SK-N-SH (cell line): ENCODE measurements around the gene PTMS. TPM values are rescaled to one million over a fixed set of nuclear protein-coding genes. Genes with fewer than 3 reads are reported as not detected.

Source experiments
- CTCF ChIA-PET: fragments of 300-600, 350-600 bp; formaldehyde crosslinking; extraction: SDS; loops from one replicate; lab custom pipeline; 2021; lab: Yijun Ruan, JAX
- POLR2A ChIA-PET: fragments of 350-600 bp; sonication (Branson Sonifier 250); formaldehyde crosslinking; extraction: SDS; loops from one replicate; lab custom pipeline; 2020; ENCODE audit warnings: antibody characterized with exemption, inconsistent platforms; lab: Yijun Ruan, JAX
- DNase-seq: peaks from one replicate; pipeline ENCODE4 v3.0.0; 2012
- H2AFZ ChIP-seq: fragments of 200-600 bp; sonication (generic); 2 replicates; pipeline ENCODE4 v1.8.1; 2016; ENCODE audit warnings: antibody characterized with exemption, mild to moderate bottlenecking, low read depth
- H3F3A ChIP-seq: fragments of 200-600 bp; sonication (generic); replicated peaks from 2 replicates; pipeline ENCODE3; 2016; ENCODE audit warnings: antibody characterized with exemption, mild to moderate bottlenecking; ENCODE audit not compliant: insufficient read depth
- H3K27ac ChIP-seq, 2 experiments: fragments of 200-500 bp in 1 of 2; fragments of 200-600 bp in 1 of 2; sonication (Bioruptor generic) in 1 of 2; sonication (generic), shearing (Covaris generic) in 1 of 2; 2 replicates each; pipeline versions ENCODE4 v1.5.1 to v1.6.1; 2014 to 2016; ENCODE audit warnings: low read depth in 2 of 2, inconsistent platforms in 1 of 2, low read length in 1 of 2, mild to moderate bottlenecking in 1 of 2, mixed read lengths in 1 of 2
- H3K27me3 ChIP-seq: fragments of 200-600 bp; sonication (generic), shearing (Covaris generic); 2 replicates; pipeline ENCODE4 v1.6.1; 2016; ENCODE audit warnings: mixed run types; ENCODE audit not compliant: insufficient read depth
- H3K36me3 ChIP-seq, 2 experiments: fragments of 200-500 bp in 1 of 2; fragments of 200-600 bp in 1 of 2; sonication (Bioruptor generic) in 1 of 2; sonication (generic) in 1 of 2; replicated peaks in 1 of 2; 2 replicates each; pipeline versions ENCODE3 to v1.5.1; 2014 to 2016; ENCODE audit warnings: low read length in 1 of 2, mild to moderate bottlenecking in 1 of 2; ENCODE audit not compliant: insufficient read depth in 2 of 2, control insufficient read depth in 1 of 2
- H3K4me1 ChIP-seq, 2 experiments: fragments of 200-500 bp in 1 of 2; fragments of 200-600 bp in 1 of 2; sonication (Bioruptor generic) in 1 of 2; sonication (generic), shearing (Covaris generic) in 1 of 2; 2 replicates each; pipeline versions ENCODE4 v1.5.1 to v1.6.1; 2014 to 2016; ENCODE audit warnings: low read depth in 1 of 2, low read length in 1 of 2, mixed run types in 1 of 2; ENCODE audit not compliant: insufficient read depth in 2 of 2, control insufficient read depth in 1 of 2
- H3K4me2 ChIP-seq: fragments of 200-600 bp; sonication (generic), shearing (Covaris generic); 2 replicates; pipeline ENCODE4 v1.6.1; 2017; ENCODE audit warnings: mixed run types
- H3K4me3 ChIP-seq, 2 experiments: fragments of 200-500 bp in 1 of 2; fragments of 200-600 bp in 1 of 2; sonication (Bioruptor generic) in 1 of 2; sonication (generic), shearing (Covaris generic) in 1 of 2; 2 replicates each; pipeline versions ENCODE4 v1.5.1 to v1.8.1; 2014 to 2016; ENCODE audit warnings: low read depth in 2 of 2, inconsistent platforms in 1 of 2, low read length in 1 of 2, mild to moderate bottlenecking in 1 of 2, mixed read lengths in 1 of 2, moderate library complexity in 1 of 2
- H3K79me2 ChIP-seq: fragments of 200-600 bp; sonication (generic); 2 replicates; pipeline ENCODE4 v1.8.1; 2017; ENCODE audit warnings: mild to moderate bottlenecking; ENCODE audit not compliant: insufficient read depth
- H3K9ac ChIP-seq: fragments of 200-600 bp; sonication (generic); 2 replicates; pipeline ENCODE4 v1.6.1; 2017; ENCODE audit warnings: mixed run types
- H3K9me2 ChIP-seq: fragments of 200-600 bp; sonication (generic); 2 replicates; pipeline ENCODE4 v1.6.1; 2017; ENCODE audit warnings: mixed run types
- H3K9me3 ChIP-seq: fragments of 200-600 bp; sonication (generic); 2 replicates; pipeline ENCODE4 v1.6.1; 2017; ENCODE audit warnings: mixed run types, mild to moderate bottlenecking, moderate library complexity
- H4K20me1 ChIP-seq: fragments of 200-600 bp; sonication (generic); 2 replicates; pipeline ENCODE4 v1.6.1; 2017; ENCODE audit warnings: mild to moderate bottlenecking, mixed run types; ENCODE audit not compliant: insufficient read depth
- GABPA ChIP-seq: IDR thresholded peaks from 2 replicates; pipeline ENCODE4 v1.4.0; 2012; ENCODE audit warnings: low read depth, mild to moderate bottlenecking
- GATA2 ChIP-seq: sonication (generic); formaldehyde crosslinking; IDR thresholded peaks from 2 replicates; pipeline ENCODE4 v1.5.0; 2020; ENCODE audit warnings: mild to moderate bottlenecking, missing genetic modification reagents
- JUND ChIP-seq: IDR thresholded peaks from 2 replicates; pipeline ENCODE4 v1.4.0; 2012
- NFIC ChIP-seq: IDR thresholded peaks from 2 replicates; pipeline ENCODE4 v1.4.0; 2012; ENCODE audit warnings: borderline replicate concordance
- RXRA ChIP-seq: IDR thresholded peaks from 2 replicates; pipeline ENCODE4 v1.4.0; 2012; ENCODE audit warnings: low read depth, mild to moderate bottlenecking, borderline replicate concordance
- TAF1 ChIP-seq: IDR thresholded peaks from 2 replicates; pipeline ENCODE4 v1.6.1; 2012; ENCODE audit warnings: low read depth, mild to moderate bottlenecking, low read length, moderate library complexity, borderline replicate concordance
- TCF12 ChIP-seq: IDR thresholded peaks from 2 replicates; pipeline ENCODE4 v1.4.0; 2012
- TEAD4 ChIP-seq: IDR thresholded peaks from 2 replicates; pipeline ENCODE4 v1.4.0; 2012; ENCODE audit warnings: mild to moderate bottlenecking, borderline replicate concordance; ENCODE audit not compliant: insufficient read depth
- YY1 ChIP-seq: IDR thresholded peaks from 2 replicates; pipeline ENCODE4 v1.4.0; 2012; ENCODE audit warnings: low read depth, mild to moderate bottlenecking
- WGBS: methylation state at CpG from one replicate; pipeline ENCODE4 v1.1.6; 2017; ENCODE audit warnings: low lambda C conversion rate; 5-methylcytosine and 5-hydroxymethylcytosine counted together
- polyA plus RNA-seq, 3 experiments: library from polyadenylated mRNA; depleted of rRNA; stranded (reverse); fragments of >200 nt; gene quantifications; 2 replicates each; pipeline ENCODE4 v1.2.3, GENCODE V29; 2012
- TF ChIP-seq, protein P1 (sequence below): IDR thresholded peaks from 2 replicates; pipeline ENCODE4 v1.6.1; 2012; ENCODE audit warnings: mild to moderate bottlenecking, low read depth, low read length, moderate library complexity
- TF ChIP-seq, protein P2 (sequence below): IDR thresholded peaks from 2 replicates; pipeline ENCODE4 v1.4.0; 2012; ENCODE audit warnings: low read depth, borderline replicate concordance
- TF ChIP-seq, protein P3 (sequence below): IDR thresholded peaks from 2 replicates; pipeline ENCODE4 v1.4.0; 2012; ENCODE audit warnings: low read depth, borderline replicate concordance
- TF ChIP-seq, protein P4 (sequence below): IDR thresholded peaks from 2 replicates; pipeline ENCODE4 v1.4.0; 2012; ENCODE audit warnings: low read depth
- TF ChIP-seq, protein P5 (sequence below): fragments of 150-350 bp; IDR thresholded peaks from 2 replicates; pipeline ENCODE4 v1.6.1; 2017; ENCODE audit warnings: antibody characterized with exemption, low read length, low read depth, borderline replicate concordance

The PTMS gene
- polyA plus RNA-seq, 1 of the 3 experiments (the other 2 are of a cell fraction): 661 TPM

DNA sequence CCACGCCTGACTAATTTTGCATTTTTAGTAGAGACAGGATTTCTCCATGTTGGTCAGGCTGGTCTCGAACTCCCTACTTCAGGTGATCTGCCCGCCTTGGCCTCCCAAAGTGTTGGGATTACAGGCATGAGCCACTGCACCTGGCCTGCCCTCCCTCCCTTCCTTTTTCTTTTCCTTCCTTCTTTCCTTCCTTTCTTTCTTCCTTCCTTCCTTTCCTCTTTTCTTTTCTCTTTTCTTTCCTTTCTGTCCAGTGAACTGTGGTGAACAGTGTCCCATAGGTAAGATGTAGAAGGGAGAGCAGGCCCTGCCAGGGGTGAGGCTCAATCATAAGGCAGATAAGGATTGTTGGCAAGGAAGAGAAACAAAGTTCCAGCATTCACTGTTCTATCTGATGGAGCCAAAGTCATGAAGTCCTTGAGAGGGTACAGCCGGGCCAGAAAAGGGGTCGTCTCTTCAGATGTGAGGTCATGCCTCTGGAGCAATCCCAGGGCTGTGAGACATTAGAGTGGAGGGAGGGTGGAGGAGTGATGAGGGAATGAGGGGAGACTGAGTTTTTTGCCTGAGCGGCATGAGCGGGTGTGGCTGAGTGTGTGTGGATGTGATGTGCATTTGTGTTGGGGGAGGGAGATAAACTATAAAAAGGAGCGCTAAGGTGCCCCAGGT lies 9.0 kb upstream of the PTMS start:
- Histone ChIP-seq H3K27me3 (no peaks in the 10 kb centered on the region), H2AFZ (no peak overlapping the region), H3K9me3 (no peaks in the 10 kb centered on the region), H3K9me2 (no peaks in the 10 kb centered on the region), H3K4me3 (no peak overlapping the region), H3F3A (peaks cover 4% of the 10 kb centered on the region), H3K4me1 (peaks cover 6 to 9% of the 10 kb centered on the region in 2 experiments), H3K36me3 (no peaks in the 10 kb centered on the region), H3K9ac (no peak overlapping the region), H3K27ac (no peak overlapping the region), H3K79me2 (peaks cover 8% of the 10 kb centered on the region), H4K20me1 (no peaks in the 10 kb centered on the region; the same call in 1 of the 2 replicates), H3K4me2 (no peak overlapping the region)
- DNase-seq: no peak
- 84% methylated on average over 8 of the region's 8 CpGs for WGBS
- CTCF ChIA-PET: interaction anchor here (9.3 to 12.7 kb wide), 2 partner anchors 15 to 69 kb away, joined by 246 to 343 read pairs; partner anchors contain the start of genes GPR162, LAG3, P3H3 and PTMS
- TF ChIP-seq RXRA: no peak
- no peak for TF ChIP-seq YY1
- no peak for TF ChIP-seq GABPA
- TF ChIP-seq, protein P1, sequence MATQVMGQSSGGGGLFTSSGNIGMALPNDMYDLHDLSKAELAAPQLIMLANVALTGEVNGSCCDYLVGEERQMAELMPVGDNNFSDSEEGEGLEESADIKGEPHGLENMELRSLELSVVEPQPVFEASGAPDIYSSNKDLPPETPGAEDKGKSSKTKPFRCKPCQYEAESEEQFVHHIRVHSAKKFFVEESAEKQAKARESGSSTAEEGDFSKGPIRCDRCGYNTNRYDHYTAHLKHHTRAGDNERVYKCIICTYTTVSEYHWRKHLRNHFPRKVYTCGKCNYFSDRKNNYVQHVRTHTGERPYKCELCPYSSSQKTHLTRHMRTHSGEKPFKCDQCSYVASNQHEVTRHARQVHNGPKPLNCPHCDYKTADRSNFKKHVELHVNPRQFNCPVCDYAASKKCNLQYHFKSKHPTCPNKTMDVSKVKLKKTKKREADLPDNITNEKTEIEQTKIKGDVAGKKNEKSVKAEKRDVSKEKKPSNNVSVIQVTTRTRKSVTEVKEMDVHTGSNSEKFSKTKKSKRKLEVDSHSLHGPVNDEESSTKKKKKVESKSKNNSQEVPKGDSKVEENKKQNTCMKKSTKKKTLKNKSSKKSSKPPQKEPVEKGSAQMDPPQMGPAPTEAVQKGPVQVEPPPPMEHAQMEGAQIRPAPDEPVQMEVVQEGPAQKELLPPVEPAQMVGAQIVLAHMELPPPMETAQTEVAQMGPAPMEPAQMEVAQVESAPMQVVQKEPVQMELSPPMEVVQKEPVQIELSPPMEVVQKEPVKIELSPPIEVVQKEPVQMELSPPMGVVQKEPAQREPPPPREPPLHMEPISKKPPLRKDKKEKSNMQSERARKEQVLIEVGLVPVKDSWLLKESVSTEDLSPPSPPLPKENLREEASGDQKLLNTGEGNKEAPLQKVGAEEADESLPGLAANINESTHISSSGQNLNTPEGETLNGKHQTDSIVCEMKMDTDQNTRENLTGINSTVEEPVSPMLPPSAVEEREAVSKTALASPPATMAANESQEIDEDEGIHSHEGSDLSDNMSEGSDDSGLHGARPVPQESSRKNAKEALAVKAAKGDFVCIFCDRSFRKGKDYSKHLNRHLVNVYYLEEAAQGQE: no peak
- TF ChIP-seq TEAD4: no peak
- TF ChIP-seq, protein P2, sequence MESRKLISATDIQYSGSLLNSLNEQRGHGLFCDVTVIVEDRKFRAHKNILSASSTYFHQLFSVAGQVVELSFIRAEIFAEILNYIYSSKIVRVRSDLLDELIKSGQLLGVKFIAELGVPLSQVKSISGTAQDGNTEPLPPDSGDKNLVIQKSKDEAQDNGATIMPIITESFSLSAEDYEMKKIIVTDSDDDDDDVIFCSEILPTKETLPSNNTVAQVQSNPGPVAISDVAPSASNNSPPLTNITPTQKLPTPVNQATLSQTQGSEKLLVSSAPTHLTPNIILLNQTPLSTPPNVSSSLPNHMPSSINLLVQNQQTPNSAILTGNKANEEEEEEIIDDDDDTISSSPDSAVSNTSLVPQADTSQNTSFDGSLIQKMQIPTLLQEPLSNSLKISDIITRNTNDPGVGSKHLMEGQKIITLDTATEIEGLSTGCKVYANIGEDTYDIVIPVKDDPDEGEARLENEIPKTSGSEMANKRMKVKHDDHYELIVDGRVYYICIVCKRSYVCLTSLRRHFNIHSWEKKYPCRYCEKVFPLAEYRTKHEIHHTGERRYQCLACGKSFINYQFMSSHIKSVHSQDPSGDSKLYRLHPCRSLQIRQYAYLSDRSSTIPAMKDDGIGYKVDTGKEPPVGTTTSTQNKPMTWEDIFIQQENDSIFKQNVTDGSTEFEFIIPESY: no peak
- TF ChIP-seq, protein P3, sequence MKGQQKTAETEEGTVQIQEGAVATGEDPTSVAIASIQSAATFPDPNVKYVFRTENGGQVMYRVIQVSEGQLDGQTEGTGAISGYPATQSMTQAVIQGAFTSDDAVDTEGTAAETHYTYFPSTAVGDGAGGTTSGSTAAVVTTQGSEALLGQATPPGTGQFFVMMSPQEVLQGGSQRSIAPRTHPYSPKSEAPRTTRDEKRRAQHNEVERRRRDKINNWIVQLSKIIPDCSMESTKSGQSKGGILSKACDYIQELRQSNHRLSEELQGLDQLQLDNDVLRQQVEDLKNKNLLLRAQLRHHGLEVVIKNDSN: no peak
- TF ChIP-seq JUND: no peak
- TF ChIP-seq NFIC: no peak
- TF ChIP-seq TAF1: no peak
- no peak for TF ChIP-seq GATA2
- TF ChIP-seq TCF12: no peak
- TF ChIP-seq, protein P4, sequence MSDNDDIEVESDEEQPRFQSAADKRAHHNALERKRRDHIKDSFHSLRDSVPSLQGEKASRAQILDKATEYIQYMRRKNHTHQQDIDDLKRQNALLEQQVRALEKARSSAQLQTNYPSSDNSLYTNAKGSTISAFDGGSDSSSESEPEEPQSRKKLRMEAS: no peak
- TF ChIP-seq, protein P5, sequence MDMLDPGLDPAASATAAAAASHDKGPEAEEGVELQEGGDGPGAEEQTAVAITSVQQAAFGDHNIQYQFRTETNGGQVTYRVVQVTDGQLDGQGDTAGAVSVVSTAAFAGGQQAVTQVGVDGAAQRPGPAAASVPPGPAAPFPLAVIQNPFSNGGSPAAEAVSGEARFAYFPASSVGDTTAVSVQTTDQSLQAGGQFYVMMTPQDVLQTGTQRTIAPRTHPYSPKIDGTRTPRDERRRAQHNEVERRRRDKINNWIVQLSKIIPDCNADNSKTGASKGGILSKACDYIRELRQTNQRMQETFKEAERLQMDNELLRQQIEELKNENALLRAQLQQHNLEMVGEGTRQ: no peak
- POLR2A ChIA-PET: no interaction called here
